K562 (cell line): ENCODE results near the gene NAA40. TPM values are rescaled to one million over a fixed set of nuclear protein-coding genes. Genes with fewer than 3 reads are reported as not detected.

Experiments
- ATAC-seq: fragments of 200-7000 bp; cut with Tn5 transposase; 3 replicates; pipeline ENCODE4 v1.9.1; 2020; ENCODE audit warnings: moderate library complexity
- BruUV-seq: library from RNA; stranded (reverse); fragments of 400-500 nt; replicated peaks from 2 replicates; lab custom pipeline; 2021; lab: Mats Ljungman, UMichigan
- CTCF ChIA-PET: fragments of 300-600 bp; formaldehyde crosslinking; extraction: SDS; loops from one replicate; lab custom pipeline; 2021; ENCODE audit warnings: low intra/inter-chr PET ratio; lab: Yijun Ruan, JAX
- POLR2A ChIA-PET: fragments of 300-600, 350-650 bp; sonication (Branson Sonifier 250); formaldehyde crosslinking; extraction: SDS; loops from one replicate; lab custom pipeline; 2021; ENCODE audit warnings: antibody characterized with exemption, inconsistent platforms; lab: Yijun Ruan, JAX
- DNase-seq, 4 experiments: peaks; one replicate each; pipeline versions ENCODE4 v3.0.0 to v3.0.0-alpha.2; 2011 to 2018; ENCODE audit warnings: low spot score in 3 of 4, mixed read lengths in 3 of 4; ENCODE audit errors: extremely low read depth in 1 of 4
- FAIRE-seq: peaks from 2 replicates; lab custom pipeline; 2011; peaks lifted over from hg19 to GRCh38; lab: Jason Lieb, UNC
- H2AFZ ChIP-seq: 2 replicates; pipeline ENCODE4 v1.6.0; 2011; ENCODE audit warnings: low read depth, low read length, control low read depth, inconsistent platforms
- H3K27ac ChIP-seq: fragments of 200-600 bp; 3 replicates; pipeline ENCODE4 v1.8.0; 2011; ENCODE audit warnings: low read depth, mild to moderate bottlenecking, control low read depth, inconsistent platforms, low read length, moderate library complexity, mixed read lengths; ENCODE audit errors: extremely low read depth
- H3K27me3 ChIP-seq, 2 experiments: fragments of 300-600 bp in 1 of 2; 2 replicates in 1 of 2; 3 replicates in 1 of 2; pipeline versions ENCODE4 v1.6.0 to v1.8.0; 2011; ENCODE audit warnings: inconsistent platforms in 2 of 2, low read length in 2 of 2, mild to moderate bottlenecking in 1 of 2, mixed read lengths in 1 of 2, moderate library complexity in 1 of 2; ENCODE audit not compliant: control insufficient read depth in 2 of 2, insufficient read depth in 2 of 2
- H3K36me3 ChIP-seq: fragments of 300-600 bp; 3 replicates; pipeline ENCODE4 v1.8.0; 2011; ENCODE audit warnings: mild to moderate bottlenecking, low read length, inconsistent platforms; ENCODE audit not compliant: control insufficient read depth, insufficient read depth
- H3K4me1 ChIP-seq, 2 experiments: fragments of 200-600 bp in 1 of 2; replicated peaks in 1 of 2; 2 replicates in 1 of 2; 3 replicates in 1 of 2; pipeline versions ENCODE4 v1.5.1 to v1.8.0; 2011; ENCODE audit warnings: inconsistent platforms in 2 of 2, low read length in 2 of 2, mild to moderate bottlenecking in 1 of 2, mixed read lengths in 1 of 2, moderate library complexity in 1 of 2; ENCODE audit not compliant: control insufficient read depth in 2 of 2, insufficient read depth in 2 of 2
- H3K4me2 ChIP-seq: 2 replicates; pipeline ENCODE4 v1.6.1; 2011; ENCODE audit warnings: low read length, control low read depth, inconsistent platforms, mixed read lengths; ENCODE audit not compliant: insufficient read depth
- H3K4me3 ChIP-seq: fragments of 200-600 bp; sonication (generic), shearing (Covaris generic); 2 replicates; pipeline ENCODE4 v1.5.1; 2016; ENCODE audit warnings: control low read depth, inconsistent platforms
- H3K79me2 ChIP-seq: fragments of 200-600 bp; 3 replicates; pipeline ENCODE4 v1.8.0; 2011; ENCODE audit warnings: low read length, inconsistent platforms; ENCODE audit not compliant: control insufficient read depth, insufficient read depth
- H3K9ac ChIP-seq, 2 experiments: 2 replicates each; pipeline versions ENCODE4 v1.6.0 to v1.6.1; 2011; ENCODE audit warnings: low read depth in 2 of 2, low read length in 2 of 2, control low read depth in 1 of 2, inconsistent platforms in 1 of 2, mild to moderate bottlenecking in 1 of 2, mixed read lengths in 1 of 2; ENCODE audit not compliant: insufficient read depth in 1 of 2
- H3K9me1 ChIP-seq: one replicate; pipeline ENCODE4 v1.6.0; 2011; ENCODE audit warnings: inconsistent platforms, mild to moderate bottlenecking, low read length, moderate library complexity; ENCODE audit not compliant: control insufficient read depth, insufficient read depth
- H3K9me3 ChIP-seq: replicated peaks from 2 replicates; pipeline ENCODE4 v1.5.1; 2011; ENCODE audit warnings: low read depth, low read length, inconsistent platforms; ENCODE audit not compliant: control insufficient read depth, insufficient read depth
- H4K20me1 ChIP-seq: replicated peaks from 2 replicates; pipeline ENCODE4 v1.6.1; 2011; ENCODE audit warnings: low read length, inconsistent platforms, mixed read lengths; ENCODE audit not compliant: control insufficient read depth, insufficient read depth
- NFIX ChIP-seq: fragments of 250-450 bp; sonication (Bioruptor Pico); IDR thresholded peaks from 2 replicates; pipeline ENCODE4 v1.4.0; 2020; ENCODE audit warnings: low read depth, mild to moderate bottlenecking, moderate library complexity
- PCBP1 ChIP-seq: fragments of 200-400 bp; formaldehyde crosslinking; IDR thresholded peaks from 2 replicates; pipeline ENCODE4 v1.6.1; 2018; ENCODE audit warnings: mild to moderate bottlenecking, low read depth, low read length; ENCODE audit not compliant: poor library complexity, severe bottlenecking
- PHF8 ChIP-seq: fragments of 200-600 bp; sonication (generic); IDR thresholded peaks from 2 replicates; pipeline ENCODE4 v1.6.1; 2012; ENCODE audit warnings: mixed run types, mild to moderate bottlenecking, inconsistent platforms, low read length, moderate library complexity, borderline replicate concordance
- RB1 ChIP-seq: fragments of 450-650 bp; IDR thresholded peaks from 2 replicates; pipeline ENCODE4 v1.6.1; 2017; ENCODE audit warnings: low read depth, mild to moderate bottlenecking
- TAF1 ChIP-seq: IDR thresholded peaks from 2 replicates; pipeline ENCODE4 v1.6.1; 2011; ENCODE audit warnings: mild to moderate bottlenecking, low read length, moderate library complexity; ENCODE audit not compliant: insufficient read depth, control insufficient read depth, severe bottlenecking; ENCODE audit errors: extremely low read depth
- TBP ChIP-seq: optimal IDR thresholded peaks from 2 replicates; pipeline ENCODE3; 2011; ENCODE audit warnings: low read depth, low read length, improper control_type of control experiment
- YY1 ChIP-seq, 3 experiments: IDR thresholded peaks; 2 replicates each; pipeline ENCODE4 v1.6.1; 2011; ENCODE audit warnings: low read length in 2 of 3, mild to moderate bottlenecking in 2 of 3, moderate library complexity in 2 of 3, borderline replicate concordance in 1 of 3, control low read depth in 1 of 3, low read depth in 1 of 3; ENCODE audit not compliant: insufficient read depth in 3 of 3, insufficient replicate concordance in 2 of 3, control insufficient read depth in 1 of 3, insufficient read length in 1 of 3; ENCODE audit errors: extremely low read depth in 1 of 3
- WGBS: fragments of 100-300 bp; shearing (Covaris generic); methylation state at CpG from one replicate; pipeline ENCODE4 v1.1.6; 2016; ENCODE audit warnings: low coverage, mixed read lengths; ENCODE audit not compliant: insufficient coverage; ENCODE audit errors: missing lambda C conversion rate; 5-methylcytosine and 5-hydroxymethylcytosine counted together
- in situ Hi-C: fragments of 300-500 bp; cut with MboI; formaldehyde crosslinking; loops from 4 replicates; pipeline ENCODE4 v1.15.0; 2018; ENCODE audit warnings: inconsistent platforms, mixed read lengths
- intact Hi-C: fragments of 100-400 bp; cut with micrococcal nuclease; formaldehyde crosslinking; loops from 2 replicates; pipeline ENCODE4 v1.14.2; 2022
- polyA plus RNA-seq, 8 experiments: library from polyadenylated mRNA; depleted of rRNA in 4 of 8; stranded (reverse) in 5 of 8; unstranded in 3 of 8; fragments of >200 nt; fragmentation: Nextera tagmentation in 2 of 8; fragmentation: Illumina TruSeq in 1 of 8; extraction: Ambion mirVana in 2 of 8; extraction: Trizol in 1 of 8; gene quantifications; 2 replicates each; pipeline versions ENCODE4 v1.2.1 to v1.2.3, GENCODE V29; 2011 to 2014; ENCODE audit warnings: inconsistent platforms in 1 of 8, missing spikeins in 1 of 8
- total RNA-seq, 7 experiments: library from RNA; depleted of rRNA in 6 of 7; stranded (reverse); fragments of >200 nt in 6 of 7; fragmentation: Illumina TruSeq in 2 of 7; extraction: Trizol in 2 of 7; gene quantifications; 2 replicates each; pipeline versions ENCODE4 v1.2.1 to v1.2.3, GENCODE V29; 2011 to 2021; ENCODE audit warnings: low replicate concordance in 1 of 7
- TF ChIP-seq, protein P1 (sequence below): fragments of 200-800 bp; sonication (Bioruptor generic); IDR thresholded peaks from 2 replicates; pipeline ENCODE4 v1.6.1; 2017; ENCODE audit warnings: missing genetic modification characterization, missing compliant biosample characterization
- TF ChIP-seq, protein P2 (sequence below): sonication (generic); formaldehyde crosslinking; IDR thresholded peaks from 2 replicates; pipeline ENCODE4 v1.9.0; 2022; ENCODE audit warnings: mild to moderate bottlenecking, missing genetic modification reagents
- TF ChIP-seq, protein P3 (sequence below), 2 experiments: IDR thresholded peaks; 2 replicates each; pipeline ENCODE4 v1.6.1; 2012; ENCODE audit warnings: improper control_type of control experiment in 2 of 2, low read depth in 2 of 2, low read length in 2 of 2, borderline replicate concordance in 1 of 2

The NAA40 gene
- total and polyA plus RNA-seq, 9 of the 15 experiments (the other 6 are each of a cell fraction or from before 2014, with no cell fraction given) = 6.2 to 39.0 (median 23.1) TPM

DNA sequence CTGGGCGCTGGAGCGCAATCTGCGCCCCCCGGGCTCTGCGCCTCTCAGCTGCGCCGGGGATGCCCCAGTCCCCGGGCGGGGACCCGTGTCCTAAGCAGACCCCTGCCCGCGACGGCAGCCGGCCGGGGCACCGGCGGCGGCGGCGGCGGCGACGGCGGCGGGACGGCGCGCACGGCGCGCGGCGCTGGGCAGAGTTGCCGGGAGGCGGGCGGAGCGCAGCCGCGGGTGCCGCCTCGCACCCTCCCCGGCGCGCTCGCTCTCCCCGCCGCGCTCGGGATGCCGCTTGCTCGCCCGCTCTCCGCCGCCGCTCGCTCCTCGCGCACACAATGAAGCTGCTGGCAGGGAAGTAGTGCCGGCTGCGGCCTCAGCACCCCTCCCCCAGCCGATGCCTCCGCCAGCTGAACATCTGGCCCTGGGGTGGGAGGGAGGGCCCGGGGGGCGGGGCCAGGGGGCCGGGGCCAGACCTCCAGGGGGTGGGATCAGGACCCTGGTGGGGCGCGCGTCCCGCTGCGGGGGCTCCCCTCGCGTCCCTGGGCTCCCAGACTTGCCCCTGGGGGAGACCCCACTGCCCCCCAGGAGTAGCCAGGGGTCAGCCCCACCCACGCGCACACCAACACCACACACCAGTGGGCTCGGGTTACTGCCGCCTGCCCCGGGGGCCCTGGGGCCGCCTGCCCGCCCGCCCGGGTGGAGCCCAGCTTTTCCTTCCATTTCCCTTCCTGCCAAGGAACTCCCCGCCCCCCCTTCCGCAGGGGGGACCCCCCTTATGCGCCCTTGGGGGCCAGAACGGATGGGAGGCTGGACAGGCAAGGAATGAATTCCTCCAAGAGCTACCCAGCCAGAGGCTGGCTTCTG, 21.7 kb upstream of the NAA40 start, which contains the start of gene RCOR2:
Gene RCOR2, minus strand, starts transcription at position 328 of the 855 bp plus-strand sequence. CDS start 708 bp downstream, outside the sequence.
- H3K4me2 ChIP-seq = peak within 1 kb of the TSS; percentile 83
- no peaks in the 10 kb centered on the region for H3K9me3 ChIP-seq
- WGBS = 0% methylated on average over 32 of the region's 85 CpGs
- H3K27ac ChIP-seq = peak within 1 kb of the TSS; percentile 76
- H3K36me3 ChIP-seq = 0 out of 3 replicates have a peak, but pooled peaks cover 2% of the 10 kb centered on the region
- CTCF ChIA-PET = interaction anchor here (0.6 to 1.2 kb wide), 3 partner anchors 24 to 232 kb away, joined by 3 to 6 read pairs (median 3); no protein-coding TSS in a partner anchor
- intact Hi-C loops (loop anchor here (1.0 to 5.0 kb wide), 2 partner anchors 22 to 150 kb away; partner anchors contain the start of genes NAA40 and ZFTA), in situ Hi-C loops (no loop called here)
- peak within 1 kb of the TSS; percentile 48 for H3K4me3 ChIP-seq
- no peaks in the 10 kb centered on the region for H4K20me1 ChIP-seq
- no TSS peak for BruUV-seq
- peak within 1 kb of the TSS; percentile 70 to 95 for H3K9ac ChIP-seq
- peak; percentile 42 for ATAC-seq
- DNase-seq = peak; percentile 86 to 92 (median 92)
- FAIRE-seq = no peak
- peak within 1 kb of the TSS; percentile 89 for H2AFZ ChIP-seq
- no peaks in the 10 kb centered on the region for H3K9me1 ChIP-seq
- H3K27me3 ChIP-seq = no peaks in the 10 kb centered on the region
- POLR2A ChIA-PET = interaction anchor here (0.6 to 0.7 kb wide), 2 partner anchors 62 to 78 kb away, joined by 3 read pairs; no protein-coding TSS in a partner anchor
- H3K79me2 ChIP-seq = no peaks in the 10 kb centered on the region
- peaks cover 36 to 68% of the 10 kb centered on the region in 2 experiments for H3K4me1 ChIP-seq
- no peak for TF ChIP-seq NFIX (CRISPR knock-in tag)
- TF ChIP-seq, protein P1, sequence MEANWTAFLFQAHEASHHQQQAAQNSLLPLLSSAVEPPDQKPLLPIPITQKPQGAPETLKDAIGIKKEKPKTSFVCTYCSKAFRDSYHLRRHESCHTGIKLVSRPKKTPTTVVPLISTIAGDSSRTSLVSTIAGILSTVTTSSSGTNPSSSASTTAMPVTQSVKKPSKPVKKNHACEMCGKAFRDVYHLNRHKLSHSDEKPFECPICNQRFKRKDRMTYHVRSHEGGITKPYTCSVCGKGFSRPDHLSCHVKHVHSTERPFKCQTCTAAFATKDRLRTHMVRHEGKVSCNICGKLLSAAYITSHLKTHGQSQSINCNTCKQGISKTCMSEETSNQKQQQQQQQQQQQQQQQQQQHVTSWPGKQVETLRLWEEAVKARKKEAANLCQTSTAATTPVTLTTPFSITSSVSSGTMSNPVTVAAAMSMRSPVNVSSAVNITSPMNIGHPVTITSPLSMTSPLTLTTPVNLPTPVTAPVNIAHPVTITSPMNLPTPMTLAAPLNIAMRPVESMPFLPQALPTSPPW (CRISPR knock-in tag) = peak; percentile 74
- TF ChIP-seq, protein P2, sequence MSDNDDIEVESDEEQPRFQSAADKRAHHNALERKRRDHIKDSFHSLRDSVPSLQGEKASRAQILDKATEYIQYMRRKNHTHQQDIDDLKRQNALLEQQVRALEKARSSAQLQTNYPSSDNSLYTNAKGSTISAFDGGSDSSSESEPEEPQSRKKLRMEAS (CRISPR knock-in tag) = peak; percentile 24; the same call in 1 of the 2 replicates
- TF ChIP-seq RB1 = peak; percentile 54; the same call in 1 of the 2 replicates
- peak; percentile 64 for TF ChIP-seq PCBP1
- TF ChIP-seq TBP = peak; percentile 29
- peak in 2 of 3 experiments; percentile 17 to 26 for TF ChIP-seq YY1 (IDR thresholded peaks at IDR 0.05; ENCODE audit: borderline replicate concordance in 1 of 3, control insufficient read depth in 1 of 3, extremely low read depth in 1 of 3, insufficient read depth in 3 of 3, insufficient read length in 1 of 3, insufficient replicate concordance in 2 of 3, low read depth in 1 of 3, low read length in 2 of 3)
- TF ChIP-seq, protein P3, sequence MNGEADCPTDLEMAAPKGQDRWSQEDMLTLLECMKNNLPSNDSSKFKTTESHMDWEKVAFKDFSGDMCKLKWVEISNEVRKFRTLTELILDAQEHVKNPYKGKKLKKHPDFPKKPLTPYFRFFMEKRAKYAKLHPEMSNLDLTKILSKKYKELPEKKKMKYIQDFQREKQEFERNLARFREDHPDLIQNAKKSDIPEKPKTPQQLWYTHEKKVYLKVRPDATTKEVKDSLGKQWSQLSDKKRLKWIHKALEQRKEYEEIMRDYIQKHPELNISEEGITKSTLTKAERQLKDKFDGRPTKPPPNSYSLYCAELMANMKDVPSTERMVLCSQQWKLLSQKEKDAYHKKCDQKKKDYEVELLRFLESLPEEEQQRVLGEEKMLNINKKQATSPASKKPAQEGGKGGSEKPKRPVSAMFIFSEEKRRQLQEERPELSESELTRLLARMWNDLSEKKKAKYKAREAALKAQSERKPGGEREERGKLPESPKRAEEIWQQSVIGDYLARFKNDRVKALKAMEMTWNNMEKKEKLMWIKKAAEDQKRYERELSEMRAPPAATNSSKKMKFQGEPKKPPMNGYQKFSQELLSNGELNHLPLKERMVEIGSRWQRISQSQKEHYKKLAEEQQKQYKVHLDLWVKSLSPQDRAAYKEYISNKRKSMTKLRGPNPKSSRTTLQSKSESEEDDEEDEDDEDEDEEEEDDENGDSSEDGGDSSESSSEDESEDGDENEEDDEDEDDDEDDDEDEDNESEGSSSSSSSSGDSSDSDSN (IDR thresholded peaks at IDR 0.05; ENCODE audit: borderline replicate concordance in 1 of 2, low read depth in 2 of 2, low read length in 2 of 2) = peak; percentile 13 to 49; a peak in 1 of 4 replicates
- TF ChIP-seq TAF1 = peak; percentile 83
- peak; percentile 37; the same call in 1 of the 2 replicates for TF ChIP-seq PHF8
